Smooth muscle cell (in vitro differentiated cells): ENCODE data around the gene ZG16B. TPM values are rescaled to one million over a fixed set of nuclear protein-coding genes. Genes with fewer than 3 reads are reported as not detected.

Experiments
- DNase-seq: peaks from one replicate; lab custom pipeline; 2025; ENCODE audit not compliant: unreplicated experiment; lab: John Stamatoyannopoulos, UW
- H2AFZ ChIP-seq: fragments of 200-600 bp; sonication (generic); 2 replicates; pipeline ENCODE4 v1.6.0; 2016; ENCODE audit warnings: antibody characterized with exemption, low read depth, mild to moderate bottlenecking
- H3F3A ChIP-seq: fragments of 200-600 bp; sonication (generic); 2 replicates; pipeline ENCODE4 v1.6.0; 2017; ENCODE audit warnings: antibody characterized with exemption, low read depth
- H3K27ac ChIP-seq: fragments of 200-600 bp; sonication (generic); 2 replicates; pipeline ENCODE4 v1.5.1; 2016; ENCODE audit warnings: low read depth, mild to moderate bottlenecking
- H3K27me3 ChIP-seq: fragments of 200-600 bp; sonication (generic); 2 replicates; pipeline ENCODE4 v1.6.1; 2016; ENCODE audit warnings: low read depth, mild to moderate bottlenecking
- H3K36me3 ChIP-seq: fragments of 200-600 bp; sonication (generic); 2 replicates; pipeline ENCODE4 v1.5.1; 2016; ENCODE audit warnings: low read depth
- H3K4me1 ChIP-seq: fragments of 200-600 bp; sonication (generic); 2 replicates; pipeline ENCODE4 v1.5.1; 2016; ENCODE audit warnings: low read depth
- H3K4me2 ChIP-seq: fragments of 200-600 bp; sonication (generic); 2 replicates; pipeline ENCODE4 v1.6.0; 2016; ENCODE audit warnings: mild to moderate bottlenecking
- H3K4me3 ChIP-seq: fragments of 200-600 bp; sonication (generic); 2 replicates; pipeline ENCODE4 v1.5.1; 2016; ENCODE audit warnings: mild to moderate bottlenecking
- H3K79me2 ChIP-seq: fragments of 200-600 bp; sonication (generic); 2 replicates; pipeline ENCODE4 v1.6.0; 2016; ENCODE audit warnings: low read depth, mild to moderate bottlenecking
- H3K9ac ChIP-seq: fragments of 200-600 bp; sonication (generic); 2 replicates; pipeline ENCODE4 v1.6.0; 2016; ENCODE audit warnings: low read depth
- H3K9me3 ChIP-seq: fragments of 200-600 bp; sonication (generic); replicated peaks from 2 replicates; pipeline ENCODE4 v1.5.1; 2016; ENCODE audit warnings: low read depth
- H4K20me1 ChIP-seq: fragments of 200-600 bp; sonication (generic); 2 replicates; pipeline ENCODE4 v1.6.0; 2016; ENCODE audit warnings: low read depth
- WGBS: methylation state at CpG from one replicate; pipeline ENCODE4 v1.1.7; 2016; ENCODE audit warnings: low lambda C conversion rate; 5-methylcytosine and 5-hydroxymethylcytosine counted together
- polyA plus RNA-seq: library from polyadenylated mRNA; unstranded; fragments of >200 nt; fragmentation: Nextera tagmentation; extraction: Ambion mirVana; gene quantifications from 2 replicates; pipeline ENCODE4 v1.2.1, GENCODE V29; 2016
- total RNA-seq: library from RNA; depleted of rRNA; stranded (reverse); fragments of >200 nt; gene quantifications from 2 replicates; pipeline ENCODE4 v1.2.3, GENCODE V29; 2014
- TF ChIP-seq, protein P1 (sequence below): fragments of 200-600 bp; sonication (generic); IDR thresholded peaks from 2 replicates; pipeline ENCODE4 v1.5.1; 2017; ENCODE audit warnings: borderline replicate concordance, mild to moderate bottlenecking, antibody characterized with exemption; ENCODE audit not compliant: insufficient read depth, poor library complexity, severe bottlenecking

Gene ZG16B
- total and polyA plus RNA-seq, 2 experiments from 2014 or later, result not detected

DNA sequence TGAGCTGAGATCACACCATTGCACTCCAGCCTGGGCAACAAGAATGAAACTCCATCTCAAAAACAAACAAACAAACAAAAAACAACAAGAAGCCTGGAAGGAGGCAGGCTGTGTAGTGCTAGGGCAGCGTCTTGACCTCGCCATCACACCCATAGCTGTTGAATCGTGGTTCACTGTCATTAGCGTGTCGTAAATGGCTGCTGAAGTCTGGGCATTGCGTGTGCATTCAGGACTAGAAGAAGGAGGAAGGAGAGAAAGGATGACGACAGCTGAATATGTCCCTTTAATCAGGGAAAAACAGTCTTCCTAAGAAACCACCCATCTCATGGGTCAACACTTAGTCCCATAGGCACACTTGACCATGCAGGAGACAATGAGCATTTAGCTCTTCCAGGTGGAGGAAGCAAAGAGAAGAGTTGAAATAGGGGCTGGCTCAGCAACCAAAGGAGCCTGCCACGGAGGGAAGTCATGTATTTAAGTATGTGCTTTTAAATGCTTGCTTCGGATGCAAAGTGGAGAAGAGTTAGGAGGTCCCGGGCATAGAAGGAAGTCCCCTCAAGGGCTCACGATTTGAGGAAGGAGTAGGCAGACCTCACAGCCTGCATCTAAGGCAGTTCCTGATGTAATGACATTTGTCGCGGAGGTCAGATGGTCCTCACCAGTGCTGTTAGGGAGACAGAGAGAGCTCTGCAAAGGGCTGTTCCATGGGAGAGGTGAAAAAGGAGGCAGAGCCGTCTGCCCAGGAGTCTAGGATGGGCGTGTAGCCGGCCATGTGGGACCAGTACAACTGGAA is 19.0 kb downstream of the ZG16B start:
- Histone ChIP-seq H3K9me3 (no peaks in the 10 kb centered on the region), H3K4me3 (no peak overlapping the region), H2AFZ (no peak overlapping the region), H3K9ac (no peak overlapping the region), H3K4me1 (no peaks in the 10 kb centered on the region), H3K79me2 (no peaks in the 10 kb centered on the region), H3K27ac (no peak overlapping the region), H3K36me3 (no peaks in the 10 kb centered on the region), H3K4me2 (no peak overlapping the region), H4K20me1 (no peaks in the 10 kb centered on the region), H3K27me3 (no peaks in the 10 kb centered on the region), H3F3A (no peaks in the 10 kb centered on the region)
- no peak for DNase-seq
- 88% methylated on average over 16 of the region's 16 CpGs for WGBS
- TF ChIP-seq, protein P1, sequence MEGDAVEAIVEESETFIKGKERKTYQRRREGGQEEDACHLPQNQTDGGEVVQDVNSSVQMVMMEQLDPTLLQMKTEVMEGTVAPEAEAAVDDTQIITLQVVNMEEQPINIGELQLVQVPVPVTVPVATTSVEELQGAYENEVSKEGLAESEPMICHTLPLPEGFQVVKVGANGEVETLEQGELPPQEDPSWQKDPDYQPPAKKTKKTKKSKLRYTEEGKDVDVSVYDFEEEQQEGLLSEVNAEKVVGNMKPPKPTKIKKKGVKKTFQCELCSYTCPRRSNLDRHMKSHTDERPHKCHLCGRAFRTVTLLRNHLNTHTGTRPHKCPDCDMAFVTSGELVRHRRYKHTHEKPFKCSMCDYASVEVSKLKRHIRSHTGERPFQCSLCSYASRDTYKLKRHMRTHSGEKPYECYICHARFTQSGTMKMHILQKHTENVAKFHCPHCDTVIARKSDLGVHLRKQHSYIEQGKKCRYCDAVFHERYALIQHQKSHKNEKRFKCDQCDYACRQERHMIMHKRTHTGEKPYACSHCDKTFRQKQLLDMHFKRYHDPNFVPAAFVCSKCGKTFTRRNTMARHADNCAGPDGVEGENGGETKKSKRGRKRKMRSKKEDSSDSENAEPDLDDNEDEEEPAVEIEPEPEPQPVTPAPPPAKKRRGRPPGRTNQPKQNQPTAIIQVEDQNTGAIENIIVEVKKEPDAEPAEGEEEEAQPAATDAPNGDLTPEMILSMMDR, result no peak

DNA sequence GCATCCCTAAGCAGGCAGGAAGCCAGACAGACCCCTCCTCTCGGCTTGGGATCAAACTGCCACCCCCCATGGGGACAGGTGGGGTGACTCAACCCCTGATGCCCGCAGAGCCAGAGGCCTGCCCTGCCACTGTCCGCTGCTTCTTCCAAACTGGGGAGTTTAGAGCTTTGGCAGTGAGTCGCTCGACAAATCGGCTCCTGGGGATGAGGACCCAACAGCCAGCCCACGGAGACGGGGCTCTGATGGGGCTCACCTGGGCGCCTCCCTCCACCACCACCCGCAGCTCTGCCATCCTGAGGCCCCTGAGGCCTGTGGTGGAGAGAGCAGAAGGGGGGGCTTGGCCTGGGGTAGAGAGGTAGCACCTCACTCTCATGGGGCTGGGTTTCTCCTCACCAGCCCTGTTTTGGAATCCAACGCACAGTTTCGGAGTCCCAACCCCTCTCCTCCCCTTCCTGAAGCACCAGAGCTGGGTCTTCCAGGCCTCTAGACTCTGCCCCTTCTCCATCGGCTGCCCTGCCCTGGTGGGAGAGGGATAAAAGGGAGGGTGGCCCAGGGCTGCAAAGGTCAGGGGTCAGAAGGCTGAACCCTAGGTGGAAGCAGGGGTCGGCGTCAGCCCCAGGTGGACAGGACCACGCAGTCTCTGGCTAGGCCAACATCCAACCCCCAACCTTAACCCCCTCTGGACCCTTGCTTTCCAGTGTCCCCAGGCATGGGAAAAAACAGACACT is 22.1 kb downstream of the ZG16B start:
- Histone ChIP-seq H3K79me2 (no peaks in the 10 kb centered on the region), H3K9ac (no peak overlapping the region), H2AFZ (no peak overlapping the region), H3K27me3 (no peaks in the 10 kb centered on the region), H4K20me1 (no peaks in the 10 kb centered on the region), H3K36me3 (no peaks in the 10 kb centered on the region), H3K4me1 (no peaks in the 10 kb centered on the region), H3K4me3 (no peak overlapping the region), H3K27ac (no peak overlapping the region), H3F3A (no peaks in the 10 kb centered on the region), H3K9me3 (no peaks in the 10 kb centered on the region), H3K4me2 (no peak overlapping the region)
- TF ChIP-seq, protein P1, result no peak
- no peak for DNase-seq
- WGBS, result 94% methylated on average over 16 of the region's 16 CpGs

DNA sequence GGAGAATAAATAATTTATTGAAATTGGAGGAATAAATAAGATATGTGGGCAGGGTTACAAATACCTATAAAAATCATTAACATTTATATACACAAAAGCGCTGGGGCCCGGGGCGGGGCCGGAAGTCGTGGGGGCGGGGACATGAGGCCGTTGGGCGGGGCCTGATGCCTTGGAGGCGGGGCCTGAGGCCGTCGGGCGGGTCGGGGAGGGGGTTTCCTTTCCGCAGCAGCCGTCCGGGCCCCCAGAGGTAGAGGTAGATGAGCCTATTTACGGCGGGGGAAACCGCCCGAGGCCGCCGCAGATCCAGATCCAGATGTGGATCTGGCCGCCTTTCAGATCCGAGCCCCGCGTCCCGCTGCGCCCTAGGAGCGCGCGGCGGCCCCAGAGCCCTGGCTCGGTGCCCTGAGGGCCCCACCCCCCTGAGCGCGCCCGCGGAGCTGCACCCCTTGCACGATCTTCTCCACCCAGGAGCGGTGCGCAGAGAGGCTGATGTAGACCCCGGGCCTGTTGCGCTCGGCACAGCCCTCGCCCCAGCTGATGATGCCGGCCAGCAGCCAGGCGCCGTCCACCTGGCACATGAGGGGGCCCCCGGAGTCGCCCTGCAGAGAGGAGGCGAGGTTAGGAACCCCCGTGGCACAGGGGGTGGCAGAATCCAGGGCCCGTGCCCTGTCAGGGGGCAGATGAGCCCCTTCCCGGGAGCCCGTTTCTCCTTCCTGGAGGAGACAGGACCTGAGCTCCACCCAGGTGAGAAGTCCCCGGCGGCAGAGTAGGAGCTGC is 22.8 kb downstream of the ZG16B start:
- DNase-seq, result no peak
- TF ChIP-seq, protein P1, result no peak
- Histone ChIP-seq H4K20me1 (no peaks in the 10 kb centered on the region), H3K4me3 (no peak overlapping the region), H3F3A (no peaks in the 10 kb centered on the region), H3K4me1 (no peaks in the 10 kb centered on the region), H3K27me3 (peaks cover 7% of the 10 kb centered on the region), H3K36me3 (no peaks in the 10 kb centered on the region), H3K27ac (no peak overlapping the region), H3K4me2 (no peak overlapping the region), H3K9me3 (no peaks in the 10 kb centered on the region), H3K79me2 (no peaks in the 10 kb centered on the region), H3K9ac (no peak overlapping the region), H2AFZ (no peak overlapping the region)
- WGBS, result 92% methylated on average over 42 of the region's 56 CpGs
